GM18868 (cell line): ENCODE results near the gene MFAP4.

Experiments used
- ATAC-seq: cut with Tn5 transposase; IDR thresholded peaks from one replicate; pipeline ENCODE4 v1.9.1; 2021; ENCODE audit warnings: mild to moderate bottlenecking, moderate library complexity; ENCODE audit not compliant: unreplicated experiment

Gene MFAP4

DNA sequence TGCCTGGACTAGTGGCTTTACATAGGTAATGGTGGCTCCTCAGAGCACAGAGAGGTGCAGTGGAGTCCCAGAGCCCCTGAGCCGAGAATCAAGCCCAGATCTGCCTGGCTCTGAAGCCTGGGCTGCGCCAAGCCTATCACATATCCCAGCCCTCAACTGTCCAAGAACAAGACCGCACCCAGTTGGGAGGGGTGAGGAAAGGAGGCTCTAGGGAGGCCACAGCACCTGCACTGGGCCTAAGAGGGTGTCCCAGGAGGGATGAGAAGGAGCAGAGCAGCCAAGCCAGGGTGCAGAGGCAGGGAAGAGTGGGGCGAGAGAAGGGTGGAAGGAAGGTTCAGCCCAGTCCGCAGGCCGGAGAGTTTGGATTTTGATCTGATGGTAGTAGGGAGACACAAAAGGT lies 23.1 kb upstream of the MFAP4 start:
- no peak for ATAC-seq

DNA sequence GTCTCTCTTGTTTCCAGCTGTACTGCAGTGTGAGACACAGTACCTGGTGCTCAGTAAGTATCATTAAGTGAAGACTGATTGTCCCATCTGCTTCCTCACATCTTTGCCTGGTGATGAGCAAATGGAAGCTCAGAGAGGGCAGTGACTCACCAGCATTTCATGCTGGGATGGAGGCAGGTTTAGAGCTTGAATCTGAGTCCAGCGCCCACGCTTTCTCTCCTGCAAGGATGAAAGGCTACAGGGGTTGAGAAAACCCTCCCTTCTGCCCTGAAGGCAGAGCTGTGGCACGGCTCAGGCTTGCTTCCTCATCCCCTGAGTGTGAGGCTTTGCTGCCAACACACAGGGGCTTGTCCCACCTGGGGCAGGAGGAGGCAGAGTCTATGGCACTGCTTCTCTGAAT lies 22.5 kb upstream of the MFAP4 start:
- no peak for ATAC-seq

DNA sequence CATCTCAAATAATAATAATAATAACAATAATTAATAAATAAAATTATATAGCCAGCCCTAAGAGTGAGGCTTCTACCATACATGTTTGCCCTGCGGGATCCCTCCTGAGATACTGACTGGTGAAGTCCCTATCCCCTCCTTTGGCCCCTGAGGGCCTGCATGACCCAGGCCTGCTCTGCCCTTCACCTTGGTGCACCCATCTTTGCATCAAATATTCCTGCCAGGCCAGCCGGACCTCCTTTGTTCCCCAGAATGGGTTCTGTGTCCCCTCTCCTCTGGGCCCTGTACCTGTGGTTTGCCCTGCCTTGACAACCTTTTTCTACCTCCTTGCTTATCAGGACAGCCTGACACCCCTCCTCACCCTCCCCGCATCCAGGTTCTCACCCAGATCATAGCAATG lies 22.1 kb upstream of the MFAP4 start:
- no peak for ATAC-seq

DNA sequence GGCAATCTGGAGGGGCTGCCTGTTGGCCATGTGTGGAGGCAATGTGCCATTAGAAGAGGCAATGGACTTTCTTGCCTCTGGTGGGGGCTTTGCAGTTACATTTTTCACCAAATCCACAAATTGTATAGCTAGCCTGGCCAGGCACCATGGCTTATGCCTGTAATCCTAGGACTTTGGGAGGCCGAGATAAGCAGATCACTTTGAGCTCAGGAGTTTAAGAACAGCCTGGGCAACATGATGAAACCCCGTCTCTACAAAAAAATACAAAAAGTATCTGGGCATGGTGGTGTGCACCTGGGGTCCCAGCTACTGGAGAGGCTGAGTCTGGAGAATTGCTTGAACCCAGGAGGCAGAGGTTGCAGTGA lies 21.3 kb upstream of the MFAP4 start:
- no peak for ATAC-seq

DNA sequence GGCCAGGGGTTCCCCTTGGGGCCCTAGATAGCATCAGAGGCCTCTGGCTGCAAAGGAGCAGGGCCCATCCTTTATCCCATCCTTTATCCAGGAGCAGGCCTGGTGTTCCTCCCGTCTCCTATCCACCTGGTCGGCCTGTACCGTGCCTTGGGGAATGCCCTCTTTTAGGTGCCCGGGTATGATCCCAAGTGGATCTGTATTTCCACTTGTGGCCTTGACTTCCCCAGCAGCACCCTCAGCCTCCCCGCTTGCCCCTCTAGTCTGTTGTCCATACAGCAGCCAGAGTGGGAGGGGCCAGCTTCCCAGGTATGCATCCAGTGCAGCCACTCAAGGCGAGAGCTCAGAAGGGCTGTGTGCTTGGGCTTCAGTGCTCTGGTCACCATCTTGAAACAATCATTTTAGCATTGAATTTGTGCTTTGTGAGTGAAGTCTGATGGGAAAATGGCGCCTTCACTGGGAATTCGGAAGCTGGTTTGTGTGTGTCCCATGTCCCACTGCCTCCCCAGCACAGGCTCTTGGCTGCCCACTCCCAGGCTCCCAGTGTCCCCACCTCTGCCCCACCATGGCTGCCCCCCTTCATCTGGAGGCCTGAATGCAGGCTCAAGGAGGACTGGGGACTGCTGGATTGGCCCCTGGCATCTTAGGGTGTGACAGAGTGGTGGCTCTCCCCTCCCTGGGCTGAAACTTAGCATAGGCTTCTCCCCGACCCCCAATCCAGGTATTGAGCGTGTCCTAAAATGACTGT lies 20.8 kb upstream of the MFAP4 start:
- ATAC-seq, result no peak

DNA sequence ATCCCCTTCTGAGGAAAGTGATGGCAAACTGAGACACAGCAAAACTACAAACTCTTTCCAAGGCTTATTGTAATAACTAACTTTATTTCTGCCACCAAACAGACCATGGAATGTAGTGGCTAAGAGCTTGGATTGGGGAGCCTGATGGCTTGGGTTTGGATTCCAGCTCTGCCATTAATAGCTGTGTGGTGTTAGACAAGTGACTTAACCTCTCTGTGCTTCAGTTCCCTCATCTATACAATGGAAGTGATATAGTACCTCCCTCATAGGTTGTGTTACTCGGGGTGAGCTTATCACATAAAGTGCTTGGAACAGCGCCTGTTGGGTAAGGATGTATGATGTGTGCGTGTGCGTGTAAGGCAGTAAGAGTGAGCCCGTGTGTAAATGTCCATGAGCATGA lies 18.1 kb upstream of the MFAP4 start:
- no peak for ATAC-seq

DNA sequence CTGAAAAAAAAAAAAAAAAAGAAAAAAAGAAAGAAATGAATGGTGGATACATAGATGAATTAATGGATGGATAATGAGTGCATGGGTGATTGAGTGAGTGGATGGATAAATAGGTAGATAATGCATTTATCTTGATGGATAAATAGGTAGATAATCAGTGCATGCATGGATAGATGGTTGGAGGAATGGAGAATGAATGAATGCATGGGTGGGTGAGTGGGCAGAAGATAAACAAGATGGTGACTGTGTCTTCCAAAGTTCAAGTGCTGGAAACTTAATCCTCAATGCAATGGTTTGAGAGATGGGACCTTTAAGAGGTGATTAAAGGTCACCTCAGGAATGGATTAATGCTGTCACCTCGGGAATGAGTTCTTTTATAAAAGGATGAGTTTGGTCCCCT lies 17.3 kb upstream of the MFAP4 start:
- ATAC-seq, result no peak

DNA sequence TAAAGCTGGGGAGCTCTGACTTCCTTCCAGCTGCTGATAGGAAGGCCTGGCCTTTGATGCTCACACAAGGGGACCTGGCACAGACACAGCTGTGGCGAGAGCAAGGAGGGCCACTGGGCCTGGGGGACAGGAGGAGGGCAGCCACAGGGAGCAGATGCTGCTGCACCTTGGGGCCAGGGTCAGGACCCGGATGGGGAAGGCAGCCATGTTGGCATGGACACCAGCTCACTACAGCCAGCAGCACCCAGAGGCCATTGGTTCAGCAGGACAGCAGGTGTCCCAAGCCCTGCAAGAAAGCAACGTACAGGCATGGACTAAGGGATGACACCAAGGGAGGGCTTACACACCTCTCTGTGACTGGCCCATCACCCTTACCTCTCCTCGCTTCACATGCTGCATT lies 16.0 kb upstream of the MFAP4 start:
- no peak for ATAC-seq

DNA sequence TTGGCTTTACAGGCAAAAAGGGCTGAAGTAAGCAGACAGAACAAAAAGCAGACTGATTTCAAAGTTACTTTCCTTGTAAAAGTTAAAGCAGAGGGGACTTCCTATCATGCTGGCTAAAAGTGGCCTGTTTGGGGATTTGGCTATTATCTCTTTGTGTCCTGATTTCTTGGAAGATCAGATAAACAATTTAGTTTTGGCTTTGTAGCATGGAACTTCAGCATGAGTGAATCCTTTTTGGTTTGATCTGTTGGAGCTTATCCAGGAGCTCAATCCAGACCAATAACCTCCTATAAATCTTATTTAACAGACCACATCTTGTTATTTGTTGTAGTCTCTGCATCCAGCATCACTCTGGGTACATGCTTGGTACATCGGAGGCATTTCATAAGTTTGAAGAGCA lies 15.2 kb upstream of the MFAP4 start:
- ATAC-seq, result no peak

DNA sequence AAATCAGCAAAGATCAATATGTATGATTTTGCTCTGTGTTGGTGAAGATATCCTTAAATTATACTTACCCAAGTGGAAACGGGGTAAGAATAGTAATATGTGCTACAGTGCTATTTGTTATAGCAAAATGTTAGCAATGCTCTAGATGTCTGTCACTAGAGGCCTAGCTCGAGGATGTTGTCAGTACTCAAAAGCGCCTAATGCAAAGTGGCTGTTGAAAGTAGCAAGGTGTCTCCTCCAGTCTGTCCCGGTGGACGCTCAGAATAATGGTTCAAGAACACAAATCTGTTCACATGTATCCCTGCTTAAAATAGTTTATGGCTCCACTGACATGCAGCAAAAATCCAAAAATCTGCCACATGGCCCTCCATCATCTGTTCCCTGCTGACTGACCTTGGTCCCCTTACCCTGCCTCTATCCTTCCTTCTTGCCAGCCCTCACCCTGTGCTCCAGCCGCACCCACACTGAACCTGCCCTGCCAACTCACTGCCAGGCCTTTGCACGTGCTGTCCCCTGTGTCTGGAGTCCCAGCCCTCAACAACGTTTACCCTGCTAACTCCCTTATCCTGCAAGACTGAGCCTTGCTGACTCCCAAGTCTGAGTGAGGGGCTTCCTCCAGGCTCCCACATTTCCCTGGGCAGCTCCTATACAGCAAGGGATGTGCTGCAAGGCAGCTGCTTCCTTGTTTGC lies 14.5 kb upstream of the MFAP4 start:
- ATAC-seq, result no peak

DNA sequence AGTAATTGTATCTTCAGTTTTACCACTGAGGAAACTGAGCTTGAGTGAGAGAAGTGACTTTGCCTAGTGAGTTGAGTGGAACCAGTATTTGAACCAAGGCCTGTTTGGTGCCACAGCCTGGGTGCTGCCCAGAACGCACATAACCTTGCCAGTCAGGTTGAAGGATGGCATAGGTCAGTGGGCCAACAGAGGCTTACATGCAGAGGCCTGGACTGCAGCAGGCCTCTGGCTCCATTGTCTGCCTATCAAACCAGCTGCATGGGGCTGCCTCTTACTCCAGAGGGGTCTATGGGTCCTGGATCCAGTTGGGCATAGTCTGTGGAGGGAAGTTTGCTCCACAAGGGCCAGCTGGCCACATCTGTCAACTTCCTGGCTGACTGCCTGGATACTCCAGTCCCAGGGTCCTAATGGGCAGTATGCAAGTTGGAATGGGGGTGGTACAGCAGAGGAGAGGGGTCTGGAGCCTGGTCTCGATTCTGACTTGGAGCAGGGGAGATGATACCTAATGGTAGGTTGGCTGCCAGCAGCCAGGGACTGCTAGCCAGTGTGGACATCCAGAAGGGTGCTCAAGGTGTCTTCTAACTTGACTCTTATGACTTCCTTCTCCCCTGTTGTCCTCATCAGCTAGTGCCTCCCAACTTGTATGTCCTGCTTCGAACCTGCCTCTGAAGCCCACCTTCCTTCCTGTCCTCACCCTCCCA lies 12.9 kb upstream of the MFAP4 start:
- ATAC-seq, result no peak

DNA sequence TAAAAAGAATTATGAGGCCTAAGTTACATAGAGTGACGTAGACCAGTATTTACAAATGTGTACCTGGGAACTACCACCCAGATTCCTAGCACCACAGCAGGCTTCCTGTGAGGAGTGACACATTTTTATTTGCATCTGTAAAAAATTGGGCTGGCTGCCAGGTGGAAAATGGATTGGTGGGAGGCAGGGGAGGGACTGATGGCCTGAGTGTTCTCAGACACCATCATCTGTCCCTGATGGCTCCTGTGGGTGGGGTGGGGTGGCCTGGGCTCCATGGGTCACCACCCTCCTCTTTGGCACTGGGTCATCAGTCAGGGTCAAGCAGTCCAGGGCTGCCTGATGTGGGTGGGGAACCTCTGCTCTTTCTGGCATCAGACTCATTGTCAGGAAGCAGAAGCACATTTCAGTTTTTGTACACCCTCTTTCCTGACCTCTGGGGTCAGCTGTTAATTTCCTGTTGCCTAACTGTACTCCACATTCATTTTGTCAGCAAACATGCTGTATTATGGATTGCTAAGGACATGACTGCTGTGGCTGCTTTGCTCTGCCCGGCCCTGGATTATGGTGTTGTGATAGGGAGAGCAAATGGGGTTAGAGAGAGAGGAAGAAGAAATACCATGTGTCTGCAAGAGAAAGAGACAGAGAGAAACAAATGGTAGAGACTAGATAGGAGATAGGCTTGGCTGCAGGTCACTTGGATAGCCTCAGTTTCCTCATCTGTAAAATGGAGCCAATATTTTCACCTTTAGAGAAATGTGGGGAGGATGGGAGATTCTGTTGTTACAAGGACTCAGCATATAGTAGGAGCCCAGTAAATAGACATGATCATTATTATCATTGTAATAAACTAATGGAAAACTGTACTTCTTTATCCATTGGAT lies 11.6 kb upstream of the MFAP4 start:
- no peak for ATAC-seq

DNA sequence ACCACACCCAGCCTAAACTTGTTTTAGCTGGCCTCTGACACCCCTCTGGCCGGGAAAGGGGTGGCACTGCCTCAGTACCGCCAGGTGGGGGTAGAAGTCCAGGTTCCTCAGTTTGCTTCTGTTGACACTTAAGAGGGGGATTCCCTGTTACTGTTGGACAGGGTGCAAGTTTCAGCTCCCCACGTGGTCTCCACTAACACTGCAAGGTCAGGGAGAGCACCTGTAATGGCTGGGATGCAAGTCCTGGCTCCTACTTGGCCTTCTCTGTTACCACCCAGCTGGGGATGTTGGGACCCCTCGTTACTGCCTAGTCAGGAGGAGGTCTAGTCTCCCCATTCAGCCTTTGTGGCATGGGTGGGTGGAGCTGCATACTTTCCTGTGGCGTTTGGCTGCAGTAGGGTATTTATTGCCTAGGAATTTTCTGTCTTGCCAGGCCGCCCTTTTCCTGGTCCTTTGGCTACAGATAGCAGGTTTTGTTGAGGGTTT lies 10.6 kb upstream of the MFAP4 start:
- ATAC-seq, result no peak

DNA sequence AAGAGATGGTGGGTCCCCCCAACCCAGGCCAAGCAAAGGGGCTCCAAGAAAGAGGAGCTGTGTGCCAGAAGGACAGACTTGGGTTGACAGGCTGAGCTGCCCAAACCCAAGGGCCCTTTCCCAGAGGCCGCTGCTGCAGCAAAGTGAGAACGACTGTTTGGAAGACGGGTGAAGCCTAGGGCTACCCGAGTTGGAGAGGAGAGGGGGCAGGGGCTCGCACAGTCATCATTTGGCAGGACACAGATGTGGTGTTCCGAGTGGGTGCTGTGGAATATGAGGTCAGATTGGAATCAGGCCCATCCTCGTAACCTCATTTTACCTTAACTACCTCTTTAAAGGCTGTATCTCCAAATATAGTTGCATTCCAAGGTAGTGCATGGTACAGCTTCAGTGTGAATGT lies 5.3 kb upstream of the MFAP4 start:
- no peak for ATAC-seq

DNA sequence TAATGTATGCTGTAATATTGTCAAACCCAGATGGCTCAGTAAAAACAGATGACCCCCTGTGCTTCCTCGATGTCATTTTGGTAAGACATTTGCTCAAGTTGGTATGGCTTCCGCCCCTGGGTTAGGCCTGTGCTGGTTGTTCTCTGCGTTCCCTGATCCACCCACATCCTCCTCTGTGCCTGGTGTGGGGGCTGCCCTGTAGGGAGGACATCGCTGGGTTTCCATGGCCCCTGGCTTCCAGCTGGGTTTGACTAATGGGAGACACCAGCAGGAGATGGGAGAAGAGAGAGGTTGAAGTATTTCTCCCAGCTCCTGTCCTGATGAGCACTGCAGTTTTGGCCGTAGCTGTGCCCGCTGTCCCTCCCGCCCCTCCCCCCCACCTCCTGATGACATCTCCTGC lies 4.4 kb upstream of the MFAP4 start:
- ATAC-seq, result no peak

DNA sequence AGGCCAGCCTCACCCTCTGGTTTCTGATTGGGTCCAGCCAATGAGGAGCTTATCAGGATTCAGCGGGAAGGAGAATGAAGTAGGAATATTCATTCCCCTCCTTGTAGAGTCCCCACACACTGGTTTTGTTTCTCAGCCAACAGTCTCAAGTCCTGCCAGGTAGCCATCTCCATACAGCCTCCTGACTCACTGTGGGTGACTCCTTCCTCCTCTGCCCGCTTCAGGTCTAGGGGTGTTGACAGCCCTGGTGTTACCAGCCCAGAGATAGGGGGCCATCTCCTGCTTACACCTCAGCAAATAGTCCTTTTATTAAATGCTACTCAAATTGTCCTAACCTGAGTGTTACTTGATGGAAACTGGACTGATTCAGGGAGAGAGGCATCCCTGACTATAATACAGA lies 4.0 kb upstream of the MFAP4 start:
- ATAC-seq, result no peak

DNA sequence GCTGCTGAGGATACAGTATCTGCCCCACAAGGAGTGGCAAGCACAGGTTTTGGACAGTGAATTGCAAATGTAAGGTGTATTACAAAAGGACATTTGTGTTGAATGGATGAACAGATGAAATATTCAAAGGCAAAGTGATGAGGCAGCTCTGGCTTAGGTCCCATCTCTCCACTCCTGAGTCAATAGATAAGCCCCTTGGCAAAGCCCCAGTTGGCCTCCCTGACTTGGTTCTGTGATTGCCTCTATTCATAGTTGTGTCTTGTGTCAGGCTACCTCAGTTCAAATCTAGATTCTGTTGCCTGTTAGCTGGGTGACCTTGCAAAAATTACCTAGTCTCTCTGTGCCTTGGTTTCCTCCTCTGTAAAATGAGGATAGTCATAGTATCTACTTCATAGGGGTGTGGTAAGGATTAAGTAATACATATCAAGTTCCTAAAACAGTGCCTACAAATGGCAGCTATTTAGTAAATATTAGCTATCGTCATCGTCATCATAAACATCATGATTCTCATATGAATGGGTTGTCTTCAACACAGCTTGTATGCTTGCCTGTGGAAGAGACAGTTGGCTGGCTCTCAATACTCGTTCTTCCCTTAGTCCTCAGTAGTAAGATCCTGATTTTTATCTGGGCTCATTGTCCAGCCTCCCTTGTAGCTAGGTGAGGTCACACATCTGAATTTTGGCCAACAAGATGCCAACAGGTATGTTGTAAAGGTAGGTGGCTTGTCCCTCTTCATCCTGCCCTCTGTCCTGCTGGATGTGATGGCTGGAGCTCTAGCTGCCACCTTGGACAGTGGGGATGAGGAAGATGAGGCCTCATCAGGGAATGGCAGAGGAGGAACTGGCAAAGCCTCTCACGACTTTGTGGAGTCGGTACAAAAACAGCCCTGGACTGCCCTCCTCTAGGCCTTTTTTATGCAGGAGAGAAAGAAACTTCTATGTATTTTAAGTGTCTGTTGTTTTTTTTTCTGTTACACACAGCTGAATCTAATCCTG lies 2.1 kb upstream of the MFAP4 start:
- no peak for ATAC-seq

DNA sequence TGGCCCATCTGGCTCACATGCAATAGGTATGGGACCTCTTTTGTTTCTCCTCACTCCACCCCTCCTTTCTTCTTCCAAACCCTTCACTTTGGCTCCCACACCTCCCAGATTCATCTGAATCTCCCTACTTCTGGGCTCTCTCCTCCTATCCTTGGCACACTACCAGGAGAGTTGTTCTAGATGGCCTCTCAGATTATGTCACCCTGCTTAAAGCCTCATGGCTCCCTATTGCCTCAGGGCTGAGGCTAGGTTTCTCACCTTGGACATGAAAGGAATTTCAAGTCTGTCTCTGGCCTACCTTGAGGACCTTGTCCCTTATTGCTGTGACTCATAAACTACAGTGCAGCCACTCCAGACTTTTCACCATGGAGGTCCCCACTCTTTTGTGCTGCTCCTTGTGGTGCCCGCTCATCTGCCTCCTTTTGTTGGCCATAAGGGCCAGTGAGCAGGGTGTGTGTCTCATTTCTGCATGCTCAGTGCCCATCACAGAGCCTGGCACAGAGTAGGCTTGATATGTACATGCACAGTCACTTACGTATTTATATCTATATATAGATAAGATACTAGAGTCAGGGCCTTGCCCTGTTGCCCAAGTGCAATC lies 1.0 kb upstream of the MFAP4 start:
- no peak for ATAC-seq
